A204.1 (cell line): Measurements from ENCODE around the gene ANKRD60.

Experiments
- FAIRE-seq: peaks from 2 replicates; lab custom pipeline; 2012; peaks lifted over from hg19 to GRCh38; lab: Jason Lieb, UNC

ANKRD60 gene

DNA sequence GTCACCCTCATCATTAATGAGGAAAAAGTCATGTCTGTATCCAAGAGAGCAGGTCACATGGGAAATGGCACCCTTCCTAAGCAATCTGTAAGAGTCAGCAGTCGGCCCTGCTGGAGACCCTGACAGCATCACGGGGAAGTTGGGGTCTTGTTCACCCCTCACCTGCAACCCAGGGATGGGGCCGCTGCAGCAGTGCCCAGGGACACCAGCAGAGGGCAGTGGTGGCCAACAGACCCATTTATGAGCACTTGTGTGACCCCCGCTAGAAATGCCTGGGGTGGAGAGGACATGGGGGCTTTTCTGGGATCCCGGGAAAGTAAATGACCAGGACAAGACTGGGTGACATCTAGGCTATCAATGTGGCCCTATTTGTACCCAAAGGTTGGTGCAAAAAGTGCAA is 35.9 kb downstream of the ANKRD60 start:
- no peak for FAIRE-seq

DNA sequence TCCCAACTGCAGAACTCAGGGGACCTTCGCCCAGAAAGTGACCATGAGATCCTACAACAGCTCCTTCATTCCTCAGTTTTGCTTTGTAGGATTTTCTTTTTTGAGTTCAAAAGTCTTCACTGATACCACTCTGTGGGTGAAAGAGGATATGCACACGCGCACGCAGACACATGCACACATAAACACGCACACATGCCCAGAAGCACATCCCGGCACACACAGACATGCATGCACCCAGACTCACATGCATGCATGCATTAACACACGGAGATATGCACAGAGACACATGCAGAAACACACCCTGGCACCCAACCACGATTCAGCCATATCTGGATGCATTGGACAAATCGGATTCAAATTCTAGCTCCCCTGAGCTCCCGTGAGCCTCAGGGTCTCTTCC is 36.4 kb downstream of the ANKRD60 start:
- no peak for FAIRE-seq

DNA sequence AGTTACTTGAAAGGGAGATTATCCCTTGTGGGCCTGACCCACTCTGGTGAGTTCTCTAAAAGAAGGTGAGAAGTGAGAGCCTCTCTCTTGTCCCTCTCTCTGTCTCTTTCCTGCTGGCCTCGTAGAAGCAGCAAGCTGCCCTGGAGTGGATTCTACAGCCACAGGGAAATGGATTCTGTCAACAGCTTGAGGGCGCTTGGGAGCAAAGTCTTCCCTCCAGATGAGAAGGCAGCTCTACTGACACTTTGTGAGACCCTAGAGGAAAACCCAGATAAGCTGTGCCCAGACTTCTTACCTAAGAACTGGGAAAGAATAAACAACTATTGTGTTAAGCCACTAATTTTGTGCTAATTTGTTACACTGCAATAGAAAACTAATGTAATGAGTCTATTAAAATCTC is 39.9 kb downstream of the ANKRD60 start:
- FAIRE-seq, result no peak

DNA sequence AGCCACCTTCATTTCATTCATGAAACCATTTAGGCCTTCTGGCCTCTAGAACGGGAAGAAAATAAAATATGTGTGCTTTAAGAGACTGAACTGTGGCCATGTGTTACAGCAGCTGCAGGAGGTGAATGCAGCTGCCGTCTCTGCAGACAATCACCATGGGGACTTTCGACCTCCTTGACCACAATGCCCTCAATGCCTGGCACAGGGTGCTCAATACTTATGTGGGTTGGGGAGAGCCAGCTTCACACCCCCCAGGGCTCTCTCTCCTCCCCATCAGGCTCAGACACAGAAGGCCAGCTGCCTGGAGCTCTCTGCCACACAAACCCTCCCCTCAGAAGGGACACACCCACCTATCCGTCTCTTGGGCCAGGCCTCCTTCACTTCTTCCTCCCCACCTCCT is 43.5 kb downstream of the ANKRD60 start:
- no peak for FAIRE-seq

DNA sequence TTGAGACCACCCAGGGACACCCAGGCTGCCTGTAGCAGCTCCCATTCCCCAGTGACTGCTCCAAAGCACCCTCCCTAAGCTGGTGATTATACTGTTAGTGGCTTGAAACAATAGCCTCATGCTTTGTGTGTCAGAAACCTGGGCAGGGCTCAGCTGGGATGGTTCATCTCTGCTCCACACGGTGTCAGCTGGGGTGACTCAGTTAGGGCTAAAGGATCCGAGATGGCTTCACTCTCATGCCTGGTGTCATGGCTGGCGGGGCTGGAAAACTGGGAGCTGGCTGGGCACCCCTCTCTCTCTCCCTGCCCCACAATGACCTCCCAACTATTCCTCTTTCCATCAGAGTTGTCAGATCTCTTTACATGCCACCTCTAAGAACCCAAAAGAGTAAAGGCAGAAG is 44.4 kb downstream of the ANKRD60 start:
- FAIRE-seq, result no peak

DNA sequence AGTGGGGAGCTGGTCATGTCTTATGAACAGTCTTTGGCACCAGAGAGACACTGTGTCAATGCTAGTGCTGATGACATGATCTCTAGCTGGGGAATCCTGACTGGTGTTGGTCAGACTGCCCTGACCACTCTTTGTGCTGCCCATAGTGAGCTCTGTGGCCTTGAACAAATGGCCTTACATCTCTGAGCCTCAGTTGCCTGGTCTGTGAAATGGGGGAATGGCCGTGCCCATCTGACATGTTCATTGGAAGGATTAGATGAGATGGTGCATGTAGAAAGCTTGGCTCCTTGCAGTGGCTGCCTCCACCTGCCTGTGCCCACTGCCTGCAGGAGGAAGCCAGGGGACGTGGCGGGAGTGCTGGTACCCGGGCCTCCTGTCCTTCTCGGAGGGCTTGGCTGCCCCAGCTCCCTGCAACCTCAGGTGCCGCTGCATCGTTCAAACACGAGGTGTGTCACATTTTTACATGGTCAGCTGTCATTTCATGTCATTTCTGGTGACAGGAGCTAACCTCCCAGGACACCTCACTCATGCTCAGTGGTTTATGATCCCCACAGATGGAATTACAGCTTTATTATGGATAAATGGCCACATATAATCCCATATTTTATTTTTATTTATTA is 45.8 kb downstream of the ANKRD60 start:
- no peak for FAIRE-seq

DNA sequence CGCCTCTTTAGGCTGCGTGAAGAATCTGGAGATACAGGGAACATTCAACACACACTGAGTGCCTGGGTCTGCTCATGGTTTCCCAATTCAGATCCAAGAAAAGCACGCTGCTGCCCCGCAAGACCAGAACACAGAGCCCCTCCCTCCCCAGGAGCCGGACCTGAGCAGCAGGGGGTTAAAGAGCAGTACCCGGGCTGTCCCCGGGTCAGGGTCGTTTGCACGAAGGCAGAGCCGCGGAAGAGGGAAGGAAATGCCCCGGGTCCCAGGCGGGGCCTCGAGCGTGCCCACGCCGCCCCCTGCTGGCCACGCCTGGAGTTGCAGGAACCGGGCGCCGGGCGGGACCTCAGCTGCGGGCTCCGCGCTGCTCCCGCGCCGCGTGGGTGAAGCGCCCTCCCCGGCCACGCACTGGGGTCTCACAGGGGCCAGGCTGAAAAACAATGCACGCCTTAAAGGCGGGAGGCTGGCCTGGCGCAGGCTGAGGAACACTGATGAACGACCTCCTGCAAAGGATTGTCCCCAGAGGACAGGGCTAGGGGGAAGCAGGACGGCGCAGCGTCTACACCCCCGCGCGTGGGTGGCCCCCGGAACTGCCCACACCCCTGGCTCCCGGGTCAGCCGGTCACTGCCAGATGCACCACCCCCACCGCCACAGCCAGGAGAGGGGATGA is 48.9 kb downstream of the ANKRD60 start:
- FAIRE-seq, result no peak

DNA sequence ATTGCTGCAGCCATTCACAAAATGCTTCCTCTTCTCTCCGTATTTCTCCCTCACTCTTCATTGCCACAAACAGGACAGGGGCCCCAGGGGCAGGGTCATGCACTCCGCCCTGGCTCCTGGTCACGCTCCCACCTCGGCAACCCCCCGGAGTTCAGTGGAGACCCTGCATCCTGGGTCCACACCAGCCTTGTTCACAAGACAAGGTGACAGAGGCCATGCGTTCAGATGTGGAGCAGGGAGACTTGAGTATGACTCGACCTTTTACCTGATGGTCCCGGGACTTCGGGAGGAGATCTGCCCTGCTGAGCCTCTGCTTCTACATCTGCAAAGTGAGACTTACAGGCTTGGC is 49.4 kb downstream of the ANKRD60 start:
- FAIRE-seq, result no peak

DNA sequence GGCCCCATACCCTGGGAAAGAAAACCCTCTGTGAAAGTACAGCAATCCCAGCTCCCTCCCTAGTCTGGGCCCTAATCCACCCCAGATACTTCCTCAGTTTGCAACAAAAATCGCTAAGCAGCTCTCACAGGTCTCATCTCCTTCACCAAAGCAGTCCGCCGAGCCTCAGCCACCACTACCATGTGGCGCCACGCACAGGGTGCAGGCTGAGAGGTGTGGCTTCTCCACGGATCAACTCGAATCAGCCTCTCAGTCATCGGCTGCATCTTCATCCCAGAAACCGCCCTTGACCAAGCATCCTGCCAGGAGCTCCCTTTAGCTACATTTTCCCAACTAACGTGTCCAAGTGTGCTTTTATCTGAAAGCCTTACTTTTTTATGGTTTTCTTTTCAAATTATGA is 50.7 kb downstream of the ANKRD60 start:
- no peak for FAIRE-seq

DNA sequence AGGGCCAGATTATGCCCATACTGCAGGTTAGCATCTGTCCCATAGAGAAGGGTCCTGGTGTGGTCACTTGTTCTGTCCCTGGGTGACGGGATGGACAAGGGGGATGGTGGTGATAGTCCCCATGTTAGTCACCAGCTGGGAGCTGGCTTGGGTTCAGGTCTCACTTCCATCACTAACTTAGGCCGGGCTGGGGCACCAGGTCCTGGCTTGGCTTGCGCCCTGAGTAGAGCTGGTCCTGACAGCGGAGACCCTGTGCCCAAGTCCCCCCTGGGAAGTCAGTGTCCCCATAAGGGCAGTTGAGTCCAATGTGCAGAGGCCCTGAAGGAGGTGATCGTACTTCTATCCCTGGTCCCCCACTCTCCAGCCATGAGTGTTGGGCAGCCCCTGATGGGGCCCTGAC is 52.6 kb downstream of the ANKRD60 start:
- no peak for FAIRE-seq

DNA sequence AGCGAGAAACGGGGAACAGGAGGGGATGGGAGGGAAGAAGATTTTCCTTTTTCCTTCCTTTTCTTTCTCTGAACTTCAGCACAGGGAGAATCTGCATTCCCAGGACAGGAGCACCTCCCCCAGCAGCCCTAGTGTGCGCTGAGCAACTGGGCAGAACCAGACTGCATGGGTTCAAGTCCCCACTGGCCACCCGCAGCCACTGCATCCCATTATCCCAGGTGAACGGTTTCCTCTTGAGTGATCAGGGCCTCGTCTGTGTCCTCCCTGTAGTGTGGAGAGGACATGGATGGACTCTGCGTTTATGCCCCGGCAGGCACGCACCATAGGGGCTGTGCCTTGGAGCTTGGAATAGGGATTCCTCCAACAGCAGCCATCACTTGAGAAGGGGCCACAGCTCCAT is 53.0 kb downstream of the ANKRD60 start:
- no peak for FAIRE-seq

DNA sequence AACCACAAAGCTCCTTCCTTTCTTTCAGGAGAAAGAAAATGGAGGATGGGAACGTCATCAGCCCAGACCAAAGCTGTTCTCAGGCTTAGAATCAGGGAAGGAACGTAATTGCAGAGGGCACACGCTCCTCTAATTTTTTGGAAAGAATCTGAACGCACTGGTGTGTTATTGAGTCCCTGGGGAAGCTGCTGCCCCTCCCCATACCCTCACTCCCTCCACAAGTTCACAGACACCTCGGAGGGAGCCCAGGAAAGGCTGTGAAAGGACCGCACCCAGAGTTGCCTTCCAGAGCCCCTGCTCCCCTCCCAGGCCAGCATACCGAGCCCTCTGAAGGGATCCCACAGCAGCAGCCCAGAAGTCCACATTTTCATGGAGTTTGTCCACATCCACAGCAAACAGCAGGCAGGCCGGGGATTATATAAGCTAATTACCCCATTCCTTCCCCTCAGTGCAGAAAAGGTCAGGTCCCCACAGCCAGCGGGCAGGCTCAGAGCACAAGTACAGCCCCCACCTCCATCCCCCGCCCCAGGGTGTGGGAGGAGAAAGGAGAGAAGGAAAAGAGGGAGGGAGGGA is 53.7 kb downstream of the ANKRD60 start:
- FAIRE-seq, result no peak

DNA sequence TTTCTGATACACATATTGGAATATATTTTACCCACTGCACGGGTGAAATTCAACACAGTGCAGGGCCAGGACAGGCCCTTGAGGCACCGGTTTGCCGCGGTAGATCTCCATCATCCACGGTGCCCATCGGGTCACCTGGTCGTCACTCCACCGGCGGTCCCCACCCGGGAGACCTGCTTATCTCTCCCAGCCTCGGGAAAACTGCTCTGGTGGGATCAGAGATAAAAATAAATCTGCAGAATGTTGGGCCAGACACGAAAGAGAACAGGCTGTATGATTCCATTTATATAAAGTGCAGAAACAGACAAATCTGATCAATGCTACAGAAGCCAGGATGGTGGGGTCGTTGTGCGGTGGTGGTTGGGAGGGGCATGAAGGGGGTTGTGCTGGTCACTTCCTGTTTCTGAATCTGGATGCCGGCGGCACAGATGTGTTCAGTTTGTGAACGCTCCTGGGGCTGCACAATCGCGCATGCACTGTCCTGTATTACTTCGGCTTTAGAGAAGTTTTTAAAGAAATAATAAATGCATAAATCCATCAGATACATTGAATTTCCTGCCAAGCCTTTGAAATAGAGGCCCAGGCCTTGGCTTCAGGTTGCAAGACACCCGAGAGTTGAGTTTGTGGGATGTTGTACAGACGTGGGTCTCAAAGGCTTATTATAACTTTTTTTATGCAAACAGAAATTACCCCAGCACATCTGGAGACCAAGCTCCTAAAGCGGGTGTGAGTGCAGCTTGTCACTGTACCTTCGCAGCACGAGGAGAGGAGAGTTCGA is 54.3 kb downstream of the ANKRD60 start:
- no peak for FAIRE-seq

DNA sequence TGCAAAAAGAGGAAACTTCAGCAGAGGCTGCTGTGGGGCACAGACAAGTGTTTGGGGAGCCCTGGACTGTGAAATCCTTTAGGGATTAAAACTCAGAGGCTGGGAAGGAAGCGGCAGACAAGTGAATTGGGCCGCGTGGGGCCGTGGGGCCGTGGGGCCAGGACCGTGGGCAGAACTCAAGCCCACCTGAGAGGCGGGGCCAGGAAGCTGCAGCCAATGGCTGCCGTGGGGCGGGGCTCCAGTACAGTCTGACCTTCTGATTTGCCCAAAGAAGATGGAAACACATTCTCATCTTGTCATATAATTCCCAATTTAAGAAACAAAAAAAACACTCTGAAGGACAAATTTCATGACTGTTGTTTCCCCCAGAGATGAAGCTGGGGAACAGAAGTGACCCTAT is 55.4 kb downstream of the ANKRD60 start:
- FAIRE-seq, result no peak

DNA sequence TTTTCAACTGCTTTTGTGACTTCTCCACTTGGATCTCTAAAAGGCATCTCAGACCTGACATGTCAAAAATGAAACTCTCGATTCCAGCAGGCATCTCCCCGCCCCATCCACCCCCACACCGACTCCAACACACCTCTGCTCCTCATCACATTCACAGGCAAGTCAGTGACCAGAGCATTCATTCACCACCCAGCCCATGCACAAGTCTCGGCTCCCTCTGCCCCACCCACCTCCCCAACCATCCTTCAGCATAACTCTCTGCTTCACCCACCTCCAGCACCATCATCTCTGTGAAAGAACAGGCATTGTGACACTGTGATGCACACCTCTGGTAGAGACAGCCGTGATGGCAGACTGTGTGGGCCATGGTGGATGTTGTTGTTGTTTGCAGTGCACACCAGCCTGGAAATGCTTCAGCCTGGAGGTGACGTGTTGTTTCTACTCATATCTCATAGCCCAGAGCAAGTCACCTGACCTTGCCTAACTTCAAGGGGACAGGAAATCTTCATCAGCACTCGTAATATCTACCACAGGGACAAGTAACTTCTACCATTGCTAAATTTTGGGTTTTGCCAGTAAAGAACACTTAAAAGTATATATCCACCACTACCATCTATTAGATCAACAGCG is 56.5 kb downstream of the ANKRD60 start:
- FAIRE-seq, result no peak

DNA sequence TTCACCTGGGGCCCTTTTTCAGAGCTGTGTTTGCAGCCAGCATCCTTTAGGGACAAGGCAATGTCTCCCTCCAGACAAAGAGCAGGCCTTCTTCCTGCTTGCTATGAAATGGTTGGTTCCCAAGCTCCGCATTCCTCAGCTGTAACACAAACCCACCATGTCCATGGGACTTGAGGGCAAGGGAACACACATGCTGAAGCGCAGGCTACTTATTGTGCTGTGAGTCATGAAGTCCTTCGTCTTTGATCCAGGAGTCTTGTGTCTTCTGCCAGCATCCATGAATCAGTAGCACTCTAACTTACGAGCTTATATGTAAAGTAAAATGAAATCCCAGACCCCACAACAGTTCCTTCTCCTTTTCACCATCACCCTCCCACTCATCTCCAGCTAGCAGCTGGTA is 59.0 kb downstream of the ANKRD60 start:
- no peak for FAIRE-seq

DNA sequence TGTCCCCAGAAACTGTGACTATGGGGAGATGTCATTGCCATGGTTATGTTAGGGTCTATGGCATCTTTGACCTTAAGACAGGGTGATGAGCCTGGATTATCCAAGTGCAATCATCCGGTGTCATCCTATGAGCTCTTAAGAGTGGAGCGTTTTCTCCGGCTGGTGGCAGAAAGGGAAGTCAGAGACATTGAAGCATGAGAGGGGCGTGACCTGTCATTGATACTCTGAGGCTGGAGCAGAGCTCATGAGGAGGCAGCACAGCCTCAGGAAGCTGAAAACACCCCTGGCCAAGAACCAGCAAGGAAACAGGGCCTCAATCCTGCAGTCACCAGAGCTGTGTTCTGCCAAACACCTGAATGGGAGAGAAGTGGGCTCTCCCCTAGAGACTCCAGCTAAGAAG is 59.6 kb downstream of the ANKRD60 start:
- no peak for FAIRE-seq

DNA sequence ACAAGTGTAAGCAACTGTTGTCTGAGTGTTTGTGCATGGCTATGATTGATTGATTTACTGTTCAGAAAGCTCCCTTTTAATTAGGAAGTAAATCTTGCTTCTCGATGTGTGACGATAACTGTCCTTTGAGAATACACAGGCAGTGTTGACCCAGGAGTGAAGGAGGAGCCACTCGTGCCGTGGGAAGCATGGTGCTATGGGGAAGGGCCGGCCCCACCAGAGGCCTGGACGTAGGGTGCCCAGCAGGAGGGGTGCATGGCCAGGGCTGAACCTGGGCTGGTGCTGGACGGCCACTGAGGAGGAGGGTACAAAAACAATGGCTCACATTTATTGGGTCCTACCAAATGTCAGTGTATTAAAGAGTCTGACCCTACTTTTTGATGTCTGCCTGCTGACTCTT is 60.7 kb downstream of the ANKRD60 start:
- FAIRE-seq, result no peak
